GM12892 (cell line): ENCODE results near the gene ATP8A2.

Experiments
- POLR2A ChIP-seq: IDR thresholded peaks from 2 replicates; pipeline ENCODE4 v1.6.1; 2011; ENCODE audit warnings: low read depth, low read length, control low read depth
- POLR2AphosphoS5 ChIP-seq: IDR thresholded peaks from 2 replicates; pipeline ENCODE4 v1.6.1; 2011; ENCODE audit warnings: low read depth, low read length, control low read depth
- TAF1 ChIP-seq: IDR thresholded peaks from 2 replicates; pipeline ENCODE4 v1.6.1; 2011; ENCODE audit warnings: low read depth, mild to moderate bottlenecking, control low read depth, low read length, borderline replicate concordance

- TF ChIP-seq POLR2A, result no peak
- TF ChIP-seq POLR2AphosphoS5, result no peak
- TF ChIP-seq TAF1, result no peak
These were observed 8.3 kb downstream of the ATP8A2 start for GRCh38 chr13:25380082-25380481.
